Mucosa of descending colon (tissue), 3 donors: ENCODE measurements around the gene C20orf202. TPM values are rescaled to one million over a fixed set of nuclear protein-coding genes. Genes with fewer than 3 reads are reported as not detected.
A peak's percentile ranks its signal among the peaks of the same experiment; 100 is the strongest.

Experiments
- ATAC-seq: fragments of 200-7000 bp; cut with Tn5 transposase; one replicate; pipeline ENCODE4 v1.9.1; 2020; ENCODE audit warnings: mild to moderate bottlenecking, moderate library complexity
- DNase-seq, 3 donors: peaks; one replicate each; pipeline ENCODE4 v3.0.0-alpha.2; 2020
- H3K36me3 ChIP-seq: fragments of 200-600 bp; one replicate; pipeline ENCODE4 v1.8.0; 2021; ENCODE audit warnings: low read depth, mild to moderate bottlenecking
- H3K4me1 ChIP-seq: fragments of 200-600 bp; one replicate; pipeline ENCODE4 v1.8.0; 2021; ENCODE audit warnings: low read depth, mild to moderate bottlenecking
- H3K4me3 ChIP-seq: fragments of 200-600 bp; one replicate; pipeline ENCODE4 v1.8.0; 2021; ENCODE audit warnings: mild to moderate bottlenecking
- H3K9me3 ChIP-seq: fragments of 200-600 bp; one replicate; pipeline ENCODE4 v1.8.0; 2021; ENCODE audit warnings: mild to moderate bottlenecking
- CTCF ChIP-seq: fragments of 200-600 bp; IDR thresholded peaks from one replicate; pipeline ENCODE4 v1.8.0; 2022; ENCODE audit warnings: antibody characterized with exemption, mild to moderate bottlenecking
- intact Hi-C, 2 donors: fragments of 100-400 bp; cut with DNase I in 1 of 2; cut with micrococcal nuclease in 1 of 2; formaldehyde crosslinking; loops; one replicate each; pipeline versions ENCODE4 v1.11.0 to v1.11.1; 2022; cut with DNase I, micrococcal nuclease
- total RNA-seq, 3 donors: library from RNA; stranded (reverse); fragmentation: NEBNext Ultra II Directional in 2 of 3; extraction: Animal tissue kit (Norgen Biotek cat#: 25700) in 2 of 3; gene quantifications; one replicate each; pipeline versions ENCODE4 v1.2.1 to v1.2.4, GENCODE V29; 2021 to 2023
- donor health status: DM: no; HTN: no; CAD: no; lungs with moderate emphysema.
- donor health status: DM: no; HTN: no; CAD: no.
- donor health status: DM: no; HTN: yes; CAD: no.

Gene C20orf202
- total RNA-seq, 3 donors from 2014 or later = 0.23 to 0.48 TPM; not detected in 1

DNA sequence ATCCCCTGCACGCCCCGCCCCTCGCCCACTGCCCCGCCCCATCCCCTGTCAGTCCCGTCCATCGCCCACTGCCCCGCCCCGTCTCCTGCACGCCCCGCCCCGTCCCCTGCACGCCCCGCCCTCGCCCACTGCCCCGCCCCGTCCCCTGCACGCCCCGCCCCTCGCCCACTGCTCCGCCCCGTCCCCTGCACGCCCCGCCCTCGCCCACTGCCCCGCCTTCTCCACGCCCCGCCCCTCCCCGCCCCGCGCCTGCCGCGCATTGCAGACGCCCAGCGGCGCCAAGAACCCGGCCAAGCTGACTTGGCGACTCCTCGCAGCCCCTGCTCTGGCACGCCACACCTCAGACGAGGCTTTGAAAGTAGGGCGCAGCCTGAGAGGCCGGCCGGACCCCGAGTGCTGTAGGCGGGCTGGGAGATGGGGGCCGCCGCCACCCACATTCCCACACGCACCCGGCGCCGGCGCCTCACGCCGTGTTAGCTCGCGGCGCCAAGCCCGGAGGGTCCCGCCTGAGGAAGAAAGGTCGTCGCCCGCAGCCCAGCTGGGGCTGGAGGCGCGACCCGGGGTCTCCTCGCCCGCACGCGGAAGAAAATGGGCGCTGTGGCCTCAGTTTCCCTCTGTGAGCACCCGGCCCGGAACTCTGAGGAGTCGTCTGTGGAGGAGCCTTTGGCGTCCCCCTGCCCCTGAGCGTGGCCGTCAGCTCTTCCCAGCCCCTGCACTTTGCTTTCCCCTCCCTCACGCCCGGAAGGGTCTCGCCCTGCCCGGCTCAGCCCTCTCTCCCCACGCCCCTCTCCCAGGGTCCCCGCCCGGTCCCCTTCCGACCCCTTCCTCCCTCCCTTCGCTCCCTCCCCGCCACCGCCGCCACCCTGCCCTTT lies 22.8 kb downstream of the C20orf202 start, which contains the start of gene RAD21L1:
Gene RAD21L1, plus strand, starts transcription at position 262 of the 872 bp plus-strand sequence. CDS start 2,410 bp downstream, outside the sequence.
- H3K4me3 ChIP-seq = peak within 1 kb of the TSS; percentile 11
- peak; percentile 99 for ATAC-seq
- no peaks in the 10 kb centered on the region for H3K36me3 ChIP-seq
- peak; percentile 61 to 84 (median 82) for DNase-seq
- no peaks in the 10 kb centered on the region for H3K9me3 ChIP-seq
- intact Hi-C loops = no loop called here
- H3K4me1 ChIP-seq = peaks cover 15% of the 10 kb centered on the region
- TF ChIP-seq CTCF = no peak

GRCh38 chr20:1229541-1229940 lies 26.3 kb downstream of the C20orf202 start:
- Histone ChIP-seq H3K4me1 (peaks cover 15% of the 10 kb centered on the region), H3K9me3 (no peaks in the 10 kb centered on the region), H3K4me3 (no peak overlapping the region), H3K36me3 (no peaks in the 10 kb centered on the region)
- intact Hi-C loops = no loop called here
- TF ChIP-seq CTCF = no peak
- ATAC-seq = no peak
- no peak for DNase-seq

- Histone ChIP-seq H3K36me3 (no peaks in the 10 kb centered on the region), H3K4me3 (no peak overlapping the region), H3K9me3 (no peaks in the 10 kb centered on the region), H3K4me1 (no peaks in the 10 kb centered on the region)
- no peak for TF ChIP-seq CTCF
- no peak for ATAC-seq
- intact Hi-C loops = no loop called here
- DNase-seq = no peak
These were observed 29.2 kb downstream of the C20orf202 start for GRCh38 chr20:1232286-1233111.

DNA sequence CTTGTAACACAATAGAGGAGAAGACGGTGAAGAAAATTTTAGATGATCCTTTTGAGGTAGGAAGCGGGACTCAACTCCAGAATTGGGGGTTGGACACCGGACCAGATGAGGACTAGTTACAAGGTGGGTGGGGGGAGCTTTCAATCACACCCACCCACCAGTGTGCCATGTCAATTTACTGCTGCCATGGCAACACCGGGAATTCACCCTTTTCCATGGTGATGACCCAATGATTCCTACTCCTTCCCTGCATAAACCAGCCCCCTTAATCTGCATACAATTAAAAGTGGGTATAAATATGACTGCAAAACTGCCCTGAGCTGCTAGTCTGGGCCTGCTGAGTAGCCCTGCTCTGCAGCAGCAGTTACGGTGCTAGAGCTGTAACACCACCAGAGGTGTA lies 37.3 kb downstream of the C20orf202 start:
- H3K4me3 ChIP-seq = no peak overlapping the region
- H3K36me3 ChIP-seq = no peaks in the 10 kb centered on the region
- TF ChIP-seq CTCF = no peak
- no peaks in the 10 kb centered on the region for H3K4me1 ChIP-seq
- no peaks in the 10 kb centered on the region for H3K9me3 ChIP-seq
- DNase-seq (no peak), ATAC-seq (no peak)
- intact Hi-C loops = no loop called here

- no peak for TF ChIP-seq CTCF
- H3K4me3 ChIP-seq = no peak overlapping the region
- intact Hi-C loops = no loop called here
- no peaks in the 10 kb centered on the region for H3K36me3 ChIP-seq
- H3K9me3 ChIP-seq = no peaks in the 10 kb centered on the region
- DNase-seq = no peak
- no peak for ATAC-seq
- no peaks in the 10 kb centered on the region for H3K4me1 ChIP-seq
These were observed 38.2 kb downstream of the C20orf202 start for GRCh38 chr20:1241456-1241855.
